GM12872 (cell line): ENCODE data around the gene COQ2.

Experiments used
- TF ChIP-seq, protein P1 (sequence below): IDR thresholded peaks from 3 replicates; pipeline ENCODE4 v1.5.1; 2011; ENCODE audit warnings: low read depth, mild to moderate bottlenecking, low read length, moderate library complexity; ENCODE audit not compliant: insufficient read depth

COQ2 gene

DNA sequence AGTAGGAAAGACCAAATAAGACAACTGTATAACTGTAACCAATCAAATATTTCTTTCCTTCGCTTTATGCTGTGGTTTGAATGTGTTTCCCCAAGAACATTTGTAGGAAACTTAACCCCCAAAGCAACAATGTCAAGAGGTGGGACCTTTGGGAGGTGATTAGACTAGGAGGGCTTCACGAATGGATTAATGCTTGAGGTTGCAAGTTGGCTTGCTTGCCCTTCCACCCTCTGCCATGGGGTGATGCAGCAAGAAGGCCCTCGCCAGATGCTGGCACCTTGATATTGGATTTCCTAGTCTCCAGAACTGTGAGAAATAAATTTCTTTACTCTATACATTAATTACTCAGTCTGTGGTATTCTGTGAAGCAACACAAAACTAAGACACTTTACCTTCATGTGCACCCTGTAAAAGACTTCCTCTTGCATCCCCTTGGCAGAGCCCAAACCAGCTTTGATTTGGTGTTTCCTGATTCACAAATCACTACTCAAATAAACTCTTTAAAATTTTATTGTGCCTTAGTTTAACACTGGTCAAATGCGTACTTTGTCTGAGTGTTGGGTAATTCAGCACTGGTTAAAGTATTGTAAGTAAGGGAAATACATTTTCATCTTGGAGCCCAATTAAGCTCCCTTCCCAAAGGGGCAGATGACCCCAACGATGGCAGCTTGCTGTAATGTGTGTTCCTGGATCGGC lies 59.9 kb downstream of the COQ2 start:
- TF ChIP-seq, protein P1, sequence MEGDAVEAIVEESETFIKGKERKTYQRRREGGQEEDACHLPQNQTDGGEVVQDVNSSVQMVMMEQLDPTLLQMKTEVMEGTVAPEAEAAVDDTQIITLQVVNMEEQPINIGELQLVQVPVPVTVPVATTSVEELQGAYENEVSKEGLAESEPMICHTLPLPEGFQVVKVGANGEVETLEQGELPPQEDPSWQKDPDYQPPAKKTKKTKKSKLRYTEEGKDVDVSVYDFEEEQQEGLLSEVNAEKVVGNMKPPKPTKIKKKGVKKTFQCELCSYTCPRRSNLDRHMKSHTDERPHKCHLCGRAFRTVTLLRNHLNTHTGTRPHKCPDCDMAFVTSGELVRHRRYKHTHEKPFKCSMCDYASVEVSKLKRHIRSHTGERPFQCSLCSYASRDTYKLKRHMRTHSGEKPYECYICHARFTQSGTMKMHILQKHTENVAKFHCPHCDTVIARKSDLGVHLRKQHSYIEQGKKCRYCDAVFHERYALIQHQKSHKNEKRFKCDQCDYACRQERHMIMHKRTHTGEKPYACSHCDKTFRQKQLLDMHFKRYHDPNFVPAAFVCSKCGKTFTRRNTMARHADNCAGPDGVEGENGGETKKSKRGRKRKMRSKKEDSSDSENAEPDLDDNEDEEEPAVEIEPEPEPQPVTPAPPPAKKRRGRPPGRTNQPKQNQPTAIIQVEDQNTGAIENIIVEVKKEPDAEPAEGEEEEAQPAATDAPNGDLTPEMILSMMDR: no peak

- TF ChIP-seq, protein P1: no peak
Measured at GRCh38 chr4:83223781-83224180, 60.8 kb downstream of the COQ2 start.

GRCh38 chr4:83221897-83222441 lies 62.6 kb downstream of the COQ2 start:
- TF ChIP-seq, protein P1: no peak

DNA sequence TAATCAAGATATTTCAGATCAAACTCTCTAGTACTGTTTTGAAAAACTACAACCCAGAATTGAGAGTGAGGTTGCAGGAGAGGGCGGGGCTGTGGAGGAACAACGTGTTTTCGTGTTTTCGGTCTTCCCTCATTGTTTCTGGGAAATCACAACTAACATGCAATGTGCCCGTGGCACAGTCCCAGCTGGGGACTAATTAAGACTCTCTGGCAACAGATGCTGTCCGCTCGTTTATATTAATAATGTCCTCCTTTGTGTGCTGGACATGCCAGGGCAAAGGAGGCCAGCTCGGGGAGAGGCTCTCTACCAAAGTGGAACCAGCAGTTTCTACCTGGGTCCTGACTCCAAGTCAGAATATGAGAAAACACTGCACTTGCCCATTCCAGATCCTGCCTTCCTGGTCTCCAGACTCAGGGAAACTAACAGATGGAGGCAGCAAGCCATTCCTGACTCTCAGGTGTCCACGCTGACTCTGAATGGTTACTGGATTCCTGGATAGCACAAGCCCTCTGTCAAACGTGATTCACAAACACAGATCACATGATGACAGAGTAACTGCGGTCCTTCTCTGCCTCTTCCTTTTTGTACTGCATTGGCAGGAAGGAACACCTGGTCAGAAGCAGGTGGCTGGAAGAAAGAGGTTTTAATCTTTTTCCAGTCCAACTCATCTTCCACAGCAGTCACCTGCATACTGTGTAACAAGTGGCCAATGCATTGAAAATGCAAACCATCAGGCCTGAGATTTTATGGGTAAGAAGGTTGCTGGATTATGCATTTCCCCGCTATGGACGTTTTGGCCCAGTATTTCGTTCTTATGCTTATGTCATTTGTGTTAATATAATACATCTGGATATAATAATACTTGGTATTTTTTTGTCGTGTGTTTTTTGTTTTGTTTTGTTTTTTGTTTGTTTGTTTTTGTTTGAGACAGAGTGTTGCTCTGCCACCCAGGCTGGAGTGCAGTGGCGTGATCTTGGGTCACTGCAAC lies 65.0 kb downstream of the COQ2 start:
- TF ChIP-seq, protein P1: no peak

DNA sequence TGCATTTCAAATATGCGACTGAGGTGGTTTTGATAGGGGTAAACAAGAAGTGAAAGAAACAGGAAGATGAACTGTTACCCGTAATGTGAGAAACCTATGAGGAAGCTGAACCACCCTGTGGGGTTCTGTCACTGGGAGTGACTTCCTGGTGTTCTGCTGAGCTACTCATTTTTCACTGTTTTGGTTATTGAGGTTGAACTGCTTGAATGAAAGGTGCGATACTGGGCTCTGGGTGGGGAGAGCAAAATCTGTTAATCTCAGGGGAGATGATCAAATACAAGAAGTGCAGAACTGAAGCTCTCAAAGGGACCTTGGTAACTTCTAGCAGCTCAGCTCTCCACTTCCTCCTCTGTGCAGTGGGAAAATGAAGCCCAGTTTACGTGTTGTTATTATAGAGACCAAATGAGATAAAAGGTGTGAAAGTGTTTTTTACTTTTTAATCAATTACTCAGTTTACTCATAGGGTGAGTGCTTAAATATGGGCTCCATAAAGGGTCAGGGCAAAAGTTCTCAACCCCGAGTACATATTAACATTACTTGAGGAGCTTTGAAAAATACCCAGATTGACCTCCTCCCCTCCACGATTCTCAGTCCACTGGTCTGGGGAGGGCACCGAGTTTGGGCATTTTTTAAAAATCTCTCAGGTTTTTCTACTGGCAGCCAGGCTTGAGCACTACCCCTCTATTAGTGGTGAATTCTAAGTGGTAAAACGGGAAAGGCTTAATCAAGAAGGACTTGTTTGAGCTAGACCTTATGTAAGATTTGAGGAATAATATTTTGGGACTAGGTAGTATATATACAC lies 66.7 kb downstream of the COQ2 start:
- TF ChIP-seq, protein P1: no peak

GRCh38 chr4:83216959-83217683 lies 67.5 kb downstream of the COQ2 start:
- TF ChIP-seq, protein P1: no peak
